Endothelial cell of umbilical vein (primary cell): ENCODE measurements around the gene NOD1. TPM values are rescaled to one million over a fixed set of nuclear protein-coding genes. Genes with fewer than 3 reads are reported as not detected.

ENCODE experiments used
- BruUV-seq: library from RNA; stranded (reverse); fragments of 400-500 nt; replicated peaks from 2 replicates; lab custom pipeline; 2021; lab: Mats Ljungman, UMichigan
- CTCF ChIA-PET: fragments of 300-600, 350-600 bp; sonication (Branson Sonifier 250); formaldehyde crosslinking; loops from one replicate; lab custom pipeline; 2021; ENCODE audit warnings: antibody characterized with exemption, inconsistent platforms; lab: Charles Lee
- POLR2A ChIA-PET: fragments of 300-600, 350-600 bp; sonication (Branson Sonifier 250); formaldehyde crosslinking; loops from one replicate; lab custom pipeline; 2021; ENCODE audit warnings: antibody characterized with exemption, inconsistent platforms; lab: Charles Lee
- DNase-seq: peaks from one replicate; pipeline ENCODE4 v3.0.0-alpha.2; 2011; ENCODE audit warnings: low read depth, low spot score
- FAIRE-seq: peaks from 2 replicates; lab custom pipeline; 2011; peaks lifted over from hg19 to GRCh38; lab: Jason Lieb, UNC
- H2AFZ ChIP-seq: 2 replicates; pipeline ENCODE4 v1.6.0; 2012; ENCODE audit warnings: low read depth, low read length, control low read depth, inconsistent platforms
- H3K27ac ChIP-seq: 2 replicates; pipeline ENCODE4 v1.5.1; 2011; ENCODE audit warnings: low read depth, mild to moderate bottlenecking, control low read depth, low read length, moderate library complexity; ENCODE audit not compliant: insufficient read depth
- H3K27me3 ChIP-seq, 2 experiments: 2 replicates each; pipeline versions ENCODE4 v1.6.0 to v1.6.1; 2011; ENCODE audit warnings: low read length in 2 of 2, mixed read lengths in 1 of 2; ENCODE audit not compliant: control insufficient read depth in 2 of 2, insufficient read depth in 2 of 2
- H3K36me3 ChIP-seq, 2 experiments: 2 replicates in 1 of 2; 3 replicates in 1 of 2; pipeline ENCODE4 v1.5.1; 2011; ENCODE audit warnings: low read length in 2 of 2, mild to moderate bottlenecking in 1 of 2, moderate library complexity in 1 of 2; ENCODE audit not compliant: control insufficient read depth in 2 of 2, insufficient read depth in 2 of 2; ENCODE audit errors: extremely low read depth in 1 of 2
- H3K4me1 ChIP-seq: 3 replicates; pipeline ENCODE4 v1.5.1; 2011; ENCODE audit warnings: mild to moderate bottlenecking, low read length; ENCODE audit not compliant: control insufficient read depth, insufficient read depth; ENCODE audit errors: extremely low read depth
- H3K4me2 ChIP-seq: 2 replicates; pipeline ENCODE4 v1.6.1; 2011; ENCODE audit warnings: low read length, control low read depth, mixed read lengths; ENCODE audit not compliant: insufficient read depth
- H3K4me3 ChIP-seq, 3 experiments: fragments of 200-600 bp in 1 of 3; sonication (generic), shearing (Covaris generic) in 1 of 3; replicated peaks in 1 of 3; 2 replicates each; pipeline ENCODE4 v1.5.1; 2011 to 2016; ENCODE audit warnings: control low read depth in 3 of 3, low read length in 3 of 3, mild to moderate bottlenecking in 2 of 3, inconsistent platforms in 1 of 3, low read depth in 1 of 3, moderate library complexity in 1 of 3; ENCODE audit not compliant: insufficient read depth in 1 of 3
- H3K79me2 ChIP-seq: 2 replicates; pipeline ENCODE4 v1.6.0; 2012; ENCODE audit warnings: low read length, inconsistent platforms; ENCODE audit not compliant: control insufficient read depth, insufficient read depth
- H3K9ac ChIP-seq: replicated peaks from 2 replicates; pipeline ENCODE3; 2011; ENCODE audit warnings: low read length, control low read depth; ENCODE audit not compliant: insufficient read depth; ENCODE audit errors: extremely low read depth
- H3K9me1 ChIP-seq: replicated peaks from 3 replicates; pipeline ENCODE4 v1.6.0; 2011; ENCODE audit warnings: mild to moderate bottlenecking, low read length; ENCODE audit not compliant: control insufficient read depth, insufficient read depth; ENCODE audit errors: extremely low read depth
- H3K9me3 ChIP-seq: replicated peaks from 2 replicates; pipeline ENCODE4 v1.5.1; 2012; ENCODE audit warnings: low read length, inconsistent platforms; ENCODE audit not compliant: control insufficient read depth, insufficient read depth
- H4K20me1 ChIP-seq: replicated peaks from 2 replicates; pipeline ENCODE3; 2011; ENCODE audit warnings: mild to moderate bottlenecking, low read length; ENCODE audit not compliant: control insufficient read depth, insufficient read depth; ENCODE audit errors: extremely low read depth
- EZH2 ChIP-seq: IDR thresholded peaks from 2 replicates; pipeline ENCODE4 v1.6.1; 2012; ENCODE audit warnings: borderline replicate concordance, low read depth, mild to moderate bottlenecking, moderate library complexity, low read length, inconsistent platforms; ENCODE audit not compliant: severe bottlenecking
- FOS ChIP-seq: IDR thresholded peaks from 2 replicates; pipeline ENCODE4 v1.6.1; 2011; ENCODE audit warnings: mild to moderate bottlenecking, low read length, moderate library complexity, borderline replicate concordance; ENCODE audit not compliant: insufficient read depth
- GATA2 ChIP-seq: IDR thresholded peaks from 2 replicates; pipeline ENCODE4 v1.7.0; 2011; ENCODE audit warnings: low read depth, mild to moderate bottlenecking, moderate library complexity, mixed read lengths, low read length; ENCODE audit not compliant: insufficient read length, insufficient read depth
- JUN ChIP-seq: IDR thresholded peaks from 2 replicates; pipeline ENCODE4 v1.6.1; 2011; ENCODE audit warnings: borderline replicate concordance, low read depth; ENCODE audit not compliant: insufficient read length, insufficient read depth
- MAX ChIP-seq: IDR thresholded peaks from 2 replicates; pipeline ENCODE4 v1.6.1; 2011; ENCODE audit not compliant: insufficient read depth, insufficient read length
- MYC ChIP-seq: IDR thresholded peaks from one replicate; pipeline ENCODE4 v1.6.1; 2011; ENCODE audit warnings: mild to moderate bottlenecking, low read depth, low read length
- POLR2A ChIP-seq: IDR thresholded peaks from 2 replicates; pipeline ENCODE4 v1.6.1; 2012; ENCODE audit warnings: low read depth, mild to moderate bottlenecking, control low read depth, low read length
- POLR2AphosphoS5 ChIP-seq: IDR thresholded peaks from 2 replicates; pipeline ENCODE4 v1.6.1; 2012; ENCODE audit warnings: low read depth, mild to moderate bottlenecking, control low read depth, low read length, moderate library complexity; ENCODE audit not compliant: insufficient read depth
- dilution Hi-C: fragments of 300-500 bp; cut with MboI; formaldehyde crosslinking; loops from one replicate; pipeline ENCODE4 v1.15.0; 2019; ENCODE audit warnings: low sequenced_read_pairs; ENCODE audit not compliant: extremely low pct_ligation_motif_present
- intact Hi-C: fragments of 100-400 bp; cut with micrococcal nuclease; formaldehyde crosslinking; loops from one replicate; pipeline ENCODE4 v1.10.0; 2022
- polyA plus RNA-seq, 4 experiments: library from polyadenylated mRNA; depleted of rRNA in 3 of 4; stranded (reverse) in 3 of 4; unstranded in 1 of 4; fragments of >200 nt; gene quantifications; 2 replicates each; pipeline versions ENCODE4 v1.2.1 to v1.2.3, GENCODE V29; 2011 to 2012; ENCODE audit warnings: missing spikeins in 1 of 4
- total RNA-seq: library from RNA; stranded (reverse); gene quantifications from 2 replicates; pipeline ENCODE4 v1.2.3, GENCODE V29; 2021
- TF ChIP-seq, protein P1 (sequence below), 2 donors: IDR thresholded peaks; 1 replicate in 1 of 2; 2 replicates in 1 of 2; pipeline ENCODE4 v1.5.1; 2011; ENCODE audit warnings: low read length in 2 of 2, mild to moderate bottlenecking in 2 of 2, moderate library complexity in 2 of 2, control low read depth in 1 of 2, inconsistent platforms in 1 of 2, low read depth in 1 of 2; ENCODE audit not compliant: insufficient read depth in 1 of 2; ENCODE audit errors: extremely low read depth in 1 of 2

The NOD1 gene
- total and polyA plus RNA-seq, 2 donors (not counting 3 experiments of a cell fraction or from before 2014, with no cell fraction given) = 22.1 to 39.2 TPM

- no peak for FAIRE-seq
Measured at GRCh38 chr7:30380294-30380693, 98.3 kb downstream of the NOD1 start.

More at GRCh38 chr7:30380294-30380693, 98.3 kb downstream of the NOD1 start:
- no peaks in the 10 kb centered on the region for H3K79me2 ChIP-seq
- H3K9me1 ChIP-seq = no peaks in the 10 kb centered on the region
- H3K36me3 ChIP-seq = no peaks in the 10 kb centered on the region
- no peak for DNase-seq
- H3K4me2 ChIP-seq = no peak overlapping the region
- intact Hi-C loops (no loop called here), dilution Hi-C loops (no loop called here)
- CTCF ChIA-PET = no interaction called here
- no peaks in the 10 kb centered on the region for H3K27me3 ChIP-seq
- no peaks in the 10 kb centered on the region for H3K4me1 ChIP-seq
- no peaks in the 10 kb centered on the region for H4K20me1 ChIP-seq
- H3K9ac ChIP-seq = no peak overlapping the region
- POLR2A ChIA-PET = no interaction called here
- TF ChIP-seq EZH2 (no peak), GATA2 (no peak), JUN (no peak), MAX (no peak), POLR2A (no peak), POLR2AphosphoS5 (no peak), FOS (no peak), MYC (no peak)
- TF ChIP-seq, protein P1, sequence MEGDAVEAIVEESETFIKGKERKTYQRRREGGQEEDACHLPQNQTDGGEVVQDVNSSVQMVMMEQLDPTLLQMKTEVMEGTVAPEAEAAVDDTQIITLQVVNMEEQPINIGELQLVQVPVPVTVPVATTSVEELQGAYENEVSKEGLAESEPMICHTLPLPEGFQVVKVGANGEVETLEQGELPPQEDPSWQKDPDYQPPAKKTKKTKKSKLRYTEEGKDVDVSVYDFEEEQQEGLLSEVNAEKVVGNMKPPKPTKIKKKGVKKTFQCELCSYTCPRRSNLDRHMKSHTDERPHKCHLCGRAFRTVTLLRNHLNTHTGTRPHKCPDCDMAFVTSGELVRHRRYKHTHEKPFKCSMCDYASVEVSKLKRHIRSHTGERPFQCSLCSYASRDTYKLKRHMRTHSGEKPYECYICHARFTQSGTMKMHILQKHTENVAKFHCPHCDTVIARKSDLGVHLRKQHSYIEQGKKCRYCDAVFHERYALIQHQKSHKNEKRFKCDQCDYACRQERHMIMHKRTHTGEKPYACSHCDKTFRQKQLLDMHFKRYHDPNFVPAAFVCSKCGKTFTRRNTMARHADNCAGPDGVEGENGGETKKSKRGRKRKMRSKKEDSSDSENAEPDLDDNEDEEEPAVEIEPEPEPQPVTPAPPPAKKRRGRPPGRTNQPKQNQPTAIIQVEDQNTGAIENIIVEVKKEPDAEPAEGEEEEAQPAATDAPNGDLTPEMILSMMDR (IDR thresholded peaks at IDR 0.05; ENCODE audit: extremely low read depth in 1 of 2, insufficient read depth in 1 of 2, low read depth in 1 of 2, low read length in 2 of 2) = no peak
- no peak overlapping the region for H2AFZ ChIP-seq
- no TSS peak for BruUV-seq
- H3K9me3 ChIP-seq = no peaks in the 10 kb centered on the region
- H3K27ac ChIP-seq = no peak overlapping the region
- no peak overlapping the region for H3K4me3 ChIP-seq
